ENCODE measurements around the gene NAT8L.

NAT8L gene

GRCh38 chr4:2059726-2060602 is 837 bp downstream of the NAT8L start:
- Histone ChIP-seq H3K4me1 (ENCODE audit: control insufficient read depth, insufficient read depth, low read depth, low read length) (peaks cover 27% of the 10 kb centered on the region), H3K9ac (ENCODE audit: low read length) (no peak overlapping the region)
- 3% methylated on average over 55 of the region's 102 CpGs for WGBS

GRCh38 chr4:2060611-2061185 is 1.6 kb downstream of the NAT8L start:
- peaks cover 41 to 56% of the 10 kb centered on the region in 2 experiments for H3K27me3 ChIP-seq (ENCODE audit: control insufficient read depth in 1 of 2, insufficient read depth in 1 of 2, low read length in 2 of 2)
- no peak overlapping the region for H3K9ac ChIP-seq (ENCODE audit: low read length)
- no peak overlapping the region for H3K14ac ChIP-seq (ENCODE audit: low read length in 2 of 2)
- H3K9me3 ChIP-seq (ENCODE audit: control insufficient read depth, low read length) = no peaks in the 10 kb centered on the region
- H3K18ac ChIP-seq (ENCODE audit: low read depth in 1 of 2, low read length in 2 of 2) = no peak overlapping the region
- no peak for DNase-seq
- H3K36me3 ChIP-seq (ENCODE audit: control insufficient read depth in 1 of 2, insufficient read depth in 2 of 2, low read depth in 1 of 2, low read length in 2 of 2) = peaks cover 0 to 2% of the 10 kb centered on the region in 2 experiments
- H2BK5ac ChIP-seq (ENCODE audit: low read depth, low read length, poor library complexity, severe bottlenecking) = no peak overlapping the region
- 12% methylated on average over 41 of the region's 54 CpGs for WGBS
- no peak overlapping the region for H2AK5ac ChIP-seq (ENCODE audit: low read length, severe bottlenecking)
- H2BK12ac ChIP-seq (ENCODE audit: low read length in 2 of 2) = no peak overlapping the region
- peak overlapping the region in 1 of 2 experiments; percentile 42 for H3K23ac ChIP-seq (ENCODE audit: low read length in 2 of 2)
- no peak overlapping the region for H2AFZ ChIP-seq (ENCODE audit: low read depth, low read length)
- no peak overlapping the region for H3K27ac ChIP-seq (ENCODE audit: low read length, poor library complexity, severe bottlenecking)
- H3K79me1 ChIP-seq (replicated peaks; ENCODE audit: low read length, poor library complexity, severe bottlenecking) = no peaks in the 10 kb centered on the region
- H3K4me2 ChIP-seq (ENCODE audit: low read length, poor library complexity, severe bottlenecking) = peak overlapping the region; percentile 17
- H4K8ac ChIP-seq (ENCODE audit: low read length) = peak overlapping the region; percentile 24
- H3K4me3 ChIP-seq (ENCODE audit: insufficient read depth in 1 of 2, low read depth in 1 of 2, low read length in 2 of 2) = no peak overlapping the region
- H4K91ac ChIP-seq (ENCODE audit: low read length) = no peak overlapping the region
- H2BK120ac ChIP-seq (ENCODE audit: low read depth, low read length) = no peak overlapping the region
- H2BK15ac ChIP-seq (ENCODE audit: low read depth, poor library complexity, severe bottlenecking) = no peak overlapping the region
- H3K4me1 ChIP-seq (ENCODE audit: control insufficient read depth, insufficient read depth, low read depth, low read length) = peaks cover 27% of the 10 kb centered on the region
- no peak overlapping the region for H3K4ac ChIP-seq (ENCODE audit: low read depth in 1 of 2, low read length in 2 of 2)

More at GRCh38 chr4:2059726-2060602, 837 bp downstream of the NAT8L start:
- H2AFZ ChIP-seq (ENCODE audit: low read depth, low read length) = no peak overlapping the region
- H3K4me3 ChIP-seq (ENCODE audit: insufficient read depth in 1 of 2, low read depth in 1 of 2, low read length in 2 of 2) = peak overlapping the region in 1 of 2 experiments; percentile 33
- H2BK15ac ChIP-seq (ENCODE audit: low read depth, poor library complexity, severe bottlenecking) = no peak overlapping the region
- no peak overlapping the region for H4K91ac ChIP-seq (ENCODE audit: low read length)
- no peaks in the 10 kb centered on the region for H3K9me3 ChIP-seq (ENCODE audit: control insufficient read depth, low read length)
- H3K4ac ChIP-seq (ENCODE audit: low read depth in 1 of 2, low read length in 2 of 2) = no peak overlapping the region
- no peak overlapping the region for H2BK5ac ChIP-seq (ENCODE audit: low read depth, low read length, poor library complexity, severe bottlenecking)
- H3K27ac ChIP-seq (ENCODE audit: low read length, poor library complexity, severe bottlenecking) = no peak overlapping the region
- no peak overlapping the region for H3K14ac ChIP-seq (ENCODE audit: low read length in 2 of 2)
- peaks cover 44 to 60% of the 10 kb centered on the region in 2 experiments for H3K27me3 ChIP-seq (ENCODE audit: control insufficient read depth in 1 of 2, insufficient read depth in 1 of 2, low read length in 2 of 2)
- H3K36me3 ChIP-seq (ENCODE audit: control insufficient read depth in 1 of 2, insufficient read depth in 2 of 2, low read depth in 1 of 2, low read length in 2 of 2) = peaks cover 0 to 2% of the 10 kb centered on the region in 2 experiments
- H3K18ac ChIP-seq (ENCODE audit: low read depth in 1 of 2, low read length in 2 of 2) = no peak overlapping the region
- H3K23ac ChIP-seq (ENCODE audit: low read length in 2 of 2) = no peak overlapping the region
- no peak overlapping the region for H2BK12ac ChIP-seq (ENCODE audit: low read length in 2 of 2)
- no peak overlapping the region for H2AK5ac ChIP-seq (ENCODE audit: low read length, severe bottlenecking)
- peak; percentile 20 for DNase-seq
- no peaks in the 10 kb centered on the region for H3K79me1 ChIP-seq (replicated peaks; ENCODE audit: low read length, poor library complexity, severe bottlenecking)
- peak overlapping the region; percentile 59 for H3K4me2 ChIP-seq (ENCODE audit: low read length, poor library complexity, severe bottlenecking)
- H2BK120ac ChIP-seq (ENCODE audit: low read depth, low read length) = no peak overlapping the region
- no peak overlapping the region for H4K8ac ChIP-seq (ENCODE audit: low read length)

- WGBS = 59% methylated on average over 41 of the region's 42 CpGs
Measured at GRCh38 chr4:2061186-2062131, 2.3 kb downstream of the NAT8L start.

More at GRCh38 chr4:2061186-2062131, 2.3 kb downstream of the NAT8L start:
- H3K4me2 ChIP-seq (ENCODE audit: low read length, poor library complexity, severe bottlenecking) = no peak overlapping the region
- no peak overlapping the region for H2AFZ ChIP-seq (ENCODE audit: low read depth, low read length)
- H3K9me3 ChIP-seq (ENCODE audit: control insufficient read depth, low read length) = no peaks in the 10 kb centered on the region
- H3K4me3 ChIP-seq (ENCODE audit: insufficient read depth in 1 of 2, low read depth in 1 of 2, low read length in 2 of 2) = no peak overlapping the region
- no peak overlapping the region for H2BK15ac ChIP-seq (ENCODE audit: low read depth, poor library complexity, severe bottlenecking)
- DNase-seq = no peak
- no peak overlapping the region for H2BK120ac ChIP-seq (ENCODE audit: low read depth, low read length)
- no peak overlapping the region for H4K91ac ChIP-seq (ENCODE audit: low read length)
- no peaks in the 10 kb centered on the region for H3K79me1 ChIP-seq (replicated peaks; ENCODE audit: low read length, poor library complexity, severe bottlenecking)
- no peak overlapping the region for H3K14ac ChIP-seq (ENCODE audit: low read length in 2 of 2)
- no peak overlapping the region for H3K18ac ChIP-seq (ENCODE audit: low read depth in 1 of 2, low read length in 2 of 2)
- H3K4ac ChIP-seq (ENCODE audit: low read depth in 1 of 2, low read length in 2 of 2) = no peak overlapping the region
- H2BK5ac ChIP-seq (ENCODE audit: low read depth, low read length, poor library complexity, severe bottlenecking) = no peak overlapping the region
- no peak overlapping the region for H4K8ac ChIP-seq (ENCODE audit: low read length)
- no peak overlapping the region for H2AK5ac ChIP-seq (ENCODE audit: low read length, severe bottlenecking)
- peaks cover 0 to 2% of the 10 kb centered on the region in 2 experiments for H3K36me3 ChIP-seq (ENCODE audit: control insufficient read depth in 1 of 2, insufficient read depth in 2 of 2, low read depth in 1 of 2, low read length in 2 of 2)
- H3K27ac ChIP-seq (ENCODE audit: low read length, poor library complexity, severe bottlenecking) = no peak overlapping the region
- peaks cover 27% of the 10 kb centered on the region for H3K4me1 ChIP-seq (ENCODE audit: control insufficient read depth, insufficient read depth, low read depth, low read length)
- no peak overlapping the region for H3K23ac ChIP-seq (ENCODE audit: low read length in 2 of 2)
- no peak overlapping the region for H2BK12ac ChIP-seq (ENCODE audit: low read length in 2 of 2)
- H3K9ac ChIP-seq (ENCODE audit: low read length) = no peak overlapping the region
- H3K27me3 ChIP-seq (ENCODE audit: control insufficient read depth in 1 of 2, insufficient read depth in 1 of 2, low read length in 2 of 2) = peaks cover 37 to 52% of the 10 kb centered on the region in 2 experiments
